Mesothelial cell of epicardium (in vitro differentiated cells): ENCODE data around the gene C14orf39. TPM values are rescaled to one million over a fixed set of nuclear protein-coding genes. Genes with fewer than 3 reads are reported as not detected.
"Not testable (repeated sequence)": the region's sequence is repeated elsewhere in the genome, so short reads cannot be mapped to it uniquely, and the experiment has no call there.

Experiments used
- DNase-seq, 2 experiments: peaks; one replicate each; pipeline ENCODE4 v3.0.0; 2021; ENCODE audit warnings: low spot score in 2 of 2; ENCODE audit not compliant: unreplicated experiment in 2 of 2
- H3K27ac Mint-ChIP-seq: 2 replicates; pipeline ENCODE4 v1.8.0; 2021; ENCODE audit warnings: mixed read lengths
- H3K27me3 Mint-ChIP-seq: 2 replicates; pipeline ENCODE4 v1.8.0; 2021; ENCODE audit warnings: low read depth, mixed read lengths
- H3K36me3 Mint-ChIP-seq: 2 replicates; pipeline ENCODE4 v1.8.0; 2021; ENCODE audit warnings: mixed read lengths
- H3K4me1 Mint-ChIP-seq: 2 replicates; pipeline ENCODE4 v1.8.0; 2021; ENCODE audit warnings: mixed read lengths
- H3K4me3 Mint-ChIP-seq: 2 replicates; pipeline ENCODE4 v1.8.0; 2021; ENCODE audit warnings: mild to moderate bottlenecking, moderate library complexity, mixed read lengths
- H3K9me3 Mint-ChIP-seq: 2 replicates; pipeline ENCODE4 v1.8.0; 2021; ENCODE audit warnings: mixed read lengths
- CTCF ChIP-seq: fragments of 200-600 bp; sonication (generic); IDR thresholded peaks from one replicate; pipeline ENCODE4 v1.5.0; 2021; ENCODE audit warnings: antibody characterized with exemption; ENCODE audit not compliant: unreplicated experiment
- total RNA-seq: library from RNA; stranded (reverse); gene quantifications from 3 replicates; pipeline ENCODE4 v1.2.1, GENCODE V29; 2021

Gene C14orf39
- total RNA-seq, 1 donor from 2014 or later, result 1.3 TPM

DNA sequence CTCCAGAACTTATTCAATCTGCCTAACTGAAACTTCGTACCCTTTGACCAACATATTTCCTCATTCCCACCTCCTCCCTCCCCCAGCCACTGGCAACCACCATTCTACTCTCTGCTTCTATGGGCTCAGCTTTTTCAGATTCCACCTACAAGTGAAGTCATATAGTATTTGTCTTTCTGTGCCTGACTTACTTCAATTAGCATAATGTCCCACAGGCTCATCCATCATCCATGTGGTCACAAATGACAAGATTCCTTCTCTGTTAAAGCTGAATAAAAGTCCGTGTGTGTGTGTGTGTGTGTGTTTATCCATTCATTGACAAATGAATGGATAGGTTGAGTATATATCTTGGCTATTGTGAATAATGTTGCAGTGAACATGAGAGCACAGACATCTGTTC lies 1.3 kb upstream of the C14orf39 start:
- Mint-ChIP-seq H3K4me1 (peaks cover 3% of the 10 kb centered on the region), H3K27me3 (peaks cover 43% of the 10 kb centered on the region), H3K27ac (no peak overlapping the region), H3K9me3 (no peaks in the 10 kb centered on the region), H3K36me3 (no peaks in the 10 kb centered on the region), H3K4me3 (no peak overlapping the region)
- DNase-seq, result no peak
- no peak for TF ChIP-seq CTCF

GRCh38 chr14:60485057-60485597 lies 736 bp downstream of the C14orf39 start:
- peak overlapping the region; percentile 70 for H3K4me3 Mint-ChIP-seq
- H3K27me3 Mint-ChIP-seq, result peaks cover 35% of the 10 kb centered on the region
- no peak for DNase-seq
- TF ChIP-seq CTCF, result no peak
- peaks cover 3% of the 10 kb centered on the region for H3K4me1 Mint-ChIP-seq
- H3K36me3 Mint-ChIP-seq, result peaks cover 3% of the 10 kb centered on the region
- peaks cover 6% of the 10 kb centered on the region for H3K9me3 Mint-ChIP-seq
- H3K27ac Mint-ChIP-seq, result no peak overlapping the region

GRCh38 chr14:60482743-60483142 lies 3.1 kb downstream of the C14orf39 start:
- TF ChIP-seq CTCF, result no peak
- Mint-ChIP-seq H3K27ac (no peak overlapping the region), H3K4me1 (peaks cover 3% of the 10 kb centered on the region), H3K9me3 (peaks cover 11% of the 10 kb centered on the region), H3K36me3 (peaks cover 8% of the 10 kb centered on the region), H3K27me3 (peaks cover 35% of the 10 kb centered on the region), H3K4me3 (no peak overlapping the region)
- no peak for DNase-seq

DNA sequence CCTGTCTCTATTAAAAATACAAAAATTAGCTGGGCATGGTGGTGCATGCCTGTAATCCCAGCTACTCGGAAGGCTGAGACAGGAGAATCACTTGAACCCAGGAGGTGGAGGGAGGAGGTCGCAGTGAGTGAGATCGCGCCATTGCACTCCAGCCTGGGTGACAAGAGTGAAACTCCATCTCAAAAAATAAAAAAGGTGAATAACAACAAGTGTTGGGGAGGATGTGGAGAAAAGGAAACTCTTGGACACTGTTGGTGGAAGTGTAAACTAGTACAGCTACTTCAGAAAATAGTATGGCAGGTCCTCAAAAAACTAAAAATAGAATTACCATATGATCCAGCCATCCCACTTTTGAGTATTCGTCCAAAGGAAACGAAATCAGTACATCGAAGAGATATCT lies 5.6 kb downstream of the C14orf39 start:
- not testable (repeated sequence) for H3K27ac Mint-ChIP-seq, H3K4me3 Mint-ChIP-seq, H3K4me1 Mint-ChIP-seq, DNase-seq
- Mint-ChIP-seq H3K36me3 (peaks cover 10% of the 10 kb centered on the region), H3K9me3 (peaks cover 21% of the 10 kb centered on the region), H3K27me3 (peaks cover 26% of the 10 kb centered on the region)

DNA sequence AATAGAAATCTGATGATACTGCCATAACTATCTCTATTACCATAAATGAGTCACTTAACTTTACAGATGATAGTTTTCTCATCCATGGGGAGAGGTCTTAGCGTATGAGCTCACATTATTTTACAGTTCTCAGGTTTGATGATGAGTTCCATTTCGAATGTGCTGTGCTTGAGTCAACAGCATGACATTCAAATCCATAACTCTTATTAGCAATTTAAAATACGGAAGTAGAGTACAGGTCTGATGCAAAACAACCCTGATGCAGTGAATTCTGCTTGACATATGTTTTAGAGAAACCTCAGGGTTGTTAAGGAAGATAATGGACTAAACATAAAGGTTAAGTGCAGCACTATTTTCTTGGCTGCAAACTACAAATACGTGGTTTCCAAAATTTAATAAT lies 30.0 kb downstream of the C14orf39 start:
- Mint-ChIP-seq H3K27me3 (peaks cover 30% of the 10 kb centered on the region), H3K4me3 (no peak overlapping the region), H3K36me3 (no peaks in the 10 kb centered on the region), H3K9me3 (no peaks in the 10 kb centered on the region), H3K4me1 (no peaks in the 10 kb centered on the region), H3K27ac (no peak overlapping the region)
- no peak for TF ChIP-seq CTCF
- no peak for DNase-seq

- H3K27ac Mint-ChIP-seq, result no peak overlapping the region
These were observed 55.6 kb downstream of the C14orf39 start for GRCh38 chr14:60430276-60430675.

More at GRCh38 chr14:60430276-60430675, 55.6 kb downstream of the C14orf39 start:
- H3K4me3 Mint-ChIP-seq, result no peak overlapping the region
- no peaks in the 10 kb centered on the region for H3K4me1 Mint-ChIP-seq
- no peaks in the 10 kb centered on the region for H3K36me3 Mint-ChIP-seq
- no peak for TF ChIP-seq CTCF
- peaks cover 27% of the 10 kb centered on the region for H3K9me3 Mint-ChIP-seq
- H3K27me3 Mint-ChIP-seq, result no peaks in the 10 kb centered on the region
- no peak for DNase-seq
